DND-41 (cell line): ENCODE data around the gene ACTR6.

Experiments used
- EZH2 ChIP-seq: IDR thresholded peaks from 3 replicates; pipeline ENCODE4 v1.6.1; 2012; ENCODE audit warnings: borderline replicate concordance, low read depth, mild to moderate bottlenecking, moderate library complexity, low read length, inconsistent platforms; ENCODE audit not compliant: severe bottlenecking
- TF ChIP-seq, protein P1 (sequence below): IDR thresholded peaks from 2 replicates; pipeline ENCODE4 v1.5.1; 2012; ENCODE audit warnings: borderline replicate concordance, low read length, moderate library complexity, mild to moderate bottlenecking; ENCODE audit not compliant: poor library complexity, severe bottlenecking; ENCODE audit errors: extremely low read depth

DNA sequence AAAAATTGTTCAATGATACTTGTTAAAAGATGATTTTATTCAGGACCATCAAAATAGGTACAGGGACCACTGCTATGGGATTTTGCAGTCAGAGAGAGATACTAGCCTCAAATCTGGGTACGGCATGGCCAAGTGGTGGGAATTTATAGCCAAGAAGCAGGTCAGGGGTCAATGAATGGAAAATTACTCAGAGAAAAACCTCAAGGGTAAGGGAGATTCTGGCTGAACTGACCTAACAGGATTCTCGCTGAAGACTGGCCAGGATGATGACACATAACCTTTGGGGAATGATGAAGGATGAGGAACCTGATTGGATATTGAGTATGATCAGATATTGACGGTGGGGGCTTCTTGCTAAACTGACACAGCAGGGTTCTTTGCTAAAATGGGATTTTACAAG is 33.6 kb downstream of the ACTR6 start:
- TF ChIP-seq, protein P1, sequence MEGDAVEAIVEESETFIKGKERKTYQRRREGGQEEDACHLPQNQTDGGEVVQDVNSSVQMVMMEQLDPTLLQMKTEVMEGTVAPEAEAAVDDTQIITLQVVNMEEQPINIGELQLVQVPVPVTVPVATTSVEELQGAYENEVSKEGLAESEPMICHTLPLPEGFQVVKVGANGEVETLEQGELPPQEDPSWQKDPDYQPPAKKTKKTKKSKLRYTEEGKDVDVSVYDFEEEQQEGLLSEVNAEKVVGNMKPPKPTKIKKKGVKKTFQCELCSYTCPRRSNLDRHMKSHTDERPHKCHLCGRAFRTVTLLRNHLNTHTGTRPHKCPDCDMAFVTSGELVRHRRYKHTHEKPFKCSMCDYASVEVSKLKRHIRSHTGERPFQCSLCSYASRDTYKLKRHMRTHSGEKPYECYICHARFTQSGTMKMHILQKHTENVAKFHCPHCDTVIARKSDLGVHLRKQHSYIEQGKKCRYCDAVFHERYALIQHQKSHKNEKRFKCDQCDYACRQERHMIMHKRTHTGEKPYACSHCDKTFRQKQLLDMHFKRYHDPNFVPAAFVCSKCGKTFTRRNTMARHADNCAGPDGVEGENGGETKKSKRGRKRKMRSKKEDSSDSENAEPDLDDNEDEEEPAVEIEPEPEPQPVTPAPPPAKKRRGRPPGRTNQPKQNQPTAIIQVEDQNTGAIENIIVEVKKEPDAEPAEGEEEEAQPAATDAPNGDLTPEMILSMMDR = no peak
- no peak for TF ChIP-seq EZH2
